Esophagus muscularis mucosa (tissue), 4 donors: ENCODE measurements around the gene ATG12.
"Not testable (repeated sequence)": the region's sequence is repeated elsewhere in the genome, so short reads cannot be mapped to it uniquely, and the experiment has no call there.

Experiments used
- CTCF ChIP-seq, 3 experiments: fragments of 200-600 bp in 2 of 3; fragments of 450-650 bp in 1 of 3; sonication (generic) in 2 of 3; IDR thresholded peaks; one replicate each; pipeline ENCODE4 v1.5.1; 2017 to 2019; ENCODE audit warnings: antibody characterized with exemption in 3 of 3, mild to moderate bottlenecking in 2 of 3, moderate library complexity in 1 of 3
- EP300 ChIP-seq: sonication (generic); formaldehyde crosslinking; IDR thresholded peaks from one replicate; pipeline ENCODE4 v1.6.1; 2017; ENCODE audit warnings: antibody characterized with exemption
- POLR2A ChIP-seq: fragments of 450-650 bp; IDR thresholded peaks from one replicate; pipeline ENCODE4 v1.6.1; 2017; ENCODE audit warnings: antibody characterized with exemption, moderate library complexity, mild to moderate bottlenecking, low read depth
- POLR2AphosphoS5 ChIP-seq, 2 donors: sonication (generic); formaldehyde crosslinking; IDR thresholded peaks; one replicate each; pipeline ENCODE4 v1.6.1; 2017; ENCODE audit warnings: antibody characterized with exemption in 2 of 2

GRCh38 chr5:115882434-115882833 lies 41.1 kb upstream of the ATG12 start:
- not testable (repeated sequence) for TF ChIP-seq CTCF (IDR thresholded peaks at IDR 0.05); POLR2A; EP300; POLR2AphosphoS5 (IDR thresholded peaks at IDR 0.05)
